Measurements from ENCODE around the gene ZNF362. TPM values are rescaled to one million over a fixed set of nuclear protein-coding genes. Genes with fewer than 3 reads are reported as not detected.

ZNF362 gene
- total and polyA plus RNA-seq, 8 donors = 1.3 to 49.8 (median 8.8) TPM

- no peak for DNase-seq
- 62 to 87% (median 80%) methylated on average over 4 of the region's 4 CpGs for WGBS, 5 donors
- intact Hi-C loops (cut with DNase I; ENCODE audit: low total_unique reads) = no loop called here
- peaks cover 0 to 4% (median 0%) of the 10 kb centered on the region in 3 donors for H3K27me3 ChIP-seq
- H3K9me3 ChIP-seq = no peaks in the 10 kb centered on the region
- H3K4me3 ChIP-seq = no peak overlapping the region
- no peaks in the 10 kb centered on the region for H3K4me1 ChIP-seq
- no peaks in the 10 kb centered on the region for H3K36me3 ChIP-seq
- TF ChIP-seq POLR2A (IDR thresholded peaks at IDR 0.05) (no peak), POLR2AphosphoS5 (IDR thresholded peaks at IDR 0.05) (no peak), EP300 (IDR thresholded peaks at IDR 0.05) (no peak), CTCF (IDR thresholded peaks at IDR 0.05) (no peak)
- no peak overlapping the region for H3K27ac ChIP-seq
Observed at GRCh38 chr1:33246171-33246570, 10.1 kb upstream of the ZNF362 start.

- no peak for TF ChIP-seq CTCF (IDR thresholded peaks at IDR 0.05)
- no peak for TF ChIP-seq EP300 (IDR thresholded peaks at IDR 0.05)
- TF ChIP-seq POLR2AphosphoS5 (IDR thresholded peaks at IDR 0.05) = no peak
- intact Hi-C loops (cut with DNase I; ENCODE audit: low total_unique reads) = no loop called here
- no peak overlapping the region for H3K4me3 ChIP-seq
- H3K27me3 ChIP-seq = peaks cover 0 to 4% (median 0%) of the 10 kb centered on the region in 3 donors
- H3K27ac ChIP-seq = no peak overlapping the region
- WGBS, 5 donors = 81 to 89% (median 84%) methylated on average over 7 of the region's 7 CpGs
- no peaks in the 10 kb centered on the region for H3K36me3 ChIP-seq
- H3K4me1 ChIP-seq = no peaks in the 10 kb centered on the region
- no peak for DNase-seq
- H3K9me3 ChIP-seq = no peaks in the 10 kb centered on the region
Observed at GRCh38 chr1:33247545-33247944, 8.7 kb upstream of the ZNF362 start.

- no peak overlapping the region for H3K4me3 ChIP-seq
- no peaks in the 10 kb centered on the region for H3K4me1 ChIP-seq
- H3K27me3 ChIP-seq = peaks cover 0 to 4% (median 0%) of the 10 kb centered on the region in 3 donors
- no peak for TF ChIP-seq EP300 (IDR thresholded peaks at IDR 0.05)
- TF ChIP-seq POLR2AphosphoS5 (IDR thresholded peaks at IDR 0.05) = no peak
- no peak for TF ChIP-seq POLR2A (IDR thresholded peaks at IDR 0.05)
- TF ChIP-seq CTCF (IDR thresholded peaks at IDR 0.05) = no peak
- no peaks in the 10 kb centered on the region for H3K9me3 ChIP-seq
- no peak overlapping the region for H3K27ac ChIP-seq
- intact Hi-C loops (cut with DNase I; ENCODE audit: low total_unique reads) = no loop called here
- DNase-seq = no peak
- H3K36me3 ChIP-seq = no peaks in the 10 kb centered on the region
Observed at GRCh38 chr1:33248244-33248643, 8.0 kb upstream of the ZNF362 start.

GRCh38 chr1:33249422-33249821, 6.9 kb upstream of the ZNF362 start:
- Histone ChIP-seq H3K4me3 (no peak overlapping the region), H3K4me1 (no peaks in the 10 kb centered on the region), H3K9me3 (no peaks in the 10 kb centered on the region), H3K27me3 (peaks cover 0 to 4% (median 0%) of the 10 kb centered on the region in 3 donors), H3K36me3 (no peaks in the 10 kb centered on the region), H3K27ac (no peak overlapping the region)
- no peak for DNase-seq
- TF ChIP-seq CTCF (IDR thresholded peaks at IDR 0.05) (no peak), EP300 (IDR thresholded peaks at IDR 0.05) (no peak), POLR2A (IDR thresholded peaks at IDR 0.05) (no peak), POLR2AphosphoS5 (IDR thresholded peaks at IDR 0.05) (no peak)
- intact Hi-C loops (cut with DNase I; ENCODE audit: low total_unique reads) = no loop called here
- 83 to 94% (median 90%) methylated on average over 3 of the region's 3 CpGs for WGBS, 5 donors

Data from stomach (tissue), 9 donors.